Measurements from ENCODE around the gene PCDHB16.
"Not testable (repeated sequence)": the region's sequence is repeated elsewhere in the genome, so short reads cannot be mapped to it uniquely, and the experiment has no call there.

The PCDHB16 gene

DNA sequence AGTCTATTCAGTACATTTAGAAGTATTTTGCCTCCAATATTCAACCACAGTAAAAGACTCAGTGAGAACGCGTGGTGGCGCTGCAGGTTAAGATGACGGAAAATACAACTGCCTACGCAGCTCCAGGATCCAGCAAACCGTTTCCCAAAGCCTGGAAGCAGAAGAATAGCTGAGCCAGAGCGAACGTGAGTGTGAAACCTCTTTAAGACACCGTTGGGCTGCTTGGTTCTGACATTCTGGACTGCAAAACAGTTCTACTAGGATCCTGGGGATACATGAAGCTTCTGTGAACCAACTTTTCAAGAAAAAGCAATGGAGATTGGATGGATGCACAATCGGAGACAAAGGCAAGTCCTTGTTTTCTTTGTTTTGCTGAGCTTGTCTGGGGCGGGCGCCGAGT is at the start of gene PCDHB16:
TSS of gene PCDHB16 (plus strand) at position 140 of the 400 bp plus-strand sequence. CDS start at position 313, 173 bp downstream.
- in situ Hi-C loops (cut with HindIII; ENCODE audit: low sequenced_read_pairs), result no loop called here
- TF ChIP-seq CTCF (IDR thresholded peaks at IDR 0.05; ENCODE audit: low read depth, low read length), result no peak
- no peak for DNase-seq (ENCODE audit: low read depth, low spot score)
- H3K4me3 ChIP-seq (ENCODE audit: low read depth, low read length), result no peak within 1 kb of the TSS

- H3K4me3 ChIP-seq (ENCODE audit: low read depth, low read length), result peak within 1 kb of the TSS; percentile 35
- TF ChIP-seq CTCF (IDR thresholded peaks at IDR 0.05; ENCODE audit: low read depth, low read length), result no peak
- in situ Hi-C loops (cut with HindIII; ENCODE audit: low sequenced_read_pairs), result no loop called here
- DNase-seq (ENCODE audit: low read depth, low spot score), result peak; percentile 5
These were observed 47.0 kb upstream of the PCDHB16 start, which contains the start of gene PCDHB5 for GRCh38 chr5:141135030-141135717. Gene PCDHB5, plus strand, starts transcription at chr5:141135206. Its CDS starts 229 bp downstream, at chr5:141135435.

DNA sequence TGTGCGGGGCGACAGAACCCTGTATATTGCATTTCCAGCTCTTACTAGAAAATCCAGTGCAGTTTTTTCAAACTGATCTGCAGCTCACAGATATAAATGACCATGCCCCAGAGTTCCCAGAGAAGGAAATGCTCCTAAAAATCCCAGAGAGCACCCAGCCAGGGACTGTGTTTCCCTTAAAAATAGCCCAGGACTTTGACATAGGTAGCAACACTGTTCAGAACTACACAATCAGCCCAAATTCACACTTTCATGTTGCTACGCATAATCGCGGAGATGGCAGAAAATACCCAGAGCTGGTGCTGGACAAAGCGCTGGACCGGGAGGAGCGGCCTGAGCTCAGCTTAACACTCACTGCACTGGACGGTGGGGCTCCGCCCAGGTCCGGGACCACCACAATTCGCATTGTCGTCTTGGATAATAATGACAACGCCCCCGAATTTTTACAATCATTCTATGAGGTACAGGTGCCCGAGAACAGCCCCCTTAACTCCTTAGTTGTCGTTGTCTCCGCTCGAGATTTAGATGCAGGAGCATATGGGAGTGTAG is 46.4 kb upstream of the PCDHB16 start:
- no peak for TF ChIP-seq CTCF (IDR thresholded peaks at IDR 0.05; ENCODE audit: low read depth, low read length)
- in situ Hi-C loops (cut with HindIII; ENCODE audit: low sequenced_read_pairs), result no loop called here
- no peak for DNase-seq (ENCODE audit: low read depth, low spot score)
- no peak overlapping the region for H3K4me3 ChIP-seq (ENCODE audit: low read depth, low read length)

DNA sequence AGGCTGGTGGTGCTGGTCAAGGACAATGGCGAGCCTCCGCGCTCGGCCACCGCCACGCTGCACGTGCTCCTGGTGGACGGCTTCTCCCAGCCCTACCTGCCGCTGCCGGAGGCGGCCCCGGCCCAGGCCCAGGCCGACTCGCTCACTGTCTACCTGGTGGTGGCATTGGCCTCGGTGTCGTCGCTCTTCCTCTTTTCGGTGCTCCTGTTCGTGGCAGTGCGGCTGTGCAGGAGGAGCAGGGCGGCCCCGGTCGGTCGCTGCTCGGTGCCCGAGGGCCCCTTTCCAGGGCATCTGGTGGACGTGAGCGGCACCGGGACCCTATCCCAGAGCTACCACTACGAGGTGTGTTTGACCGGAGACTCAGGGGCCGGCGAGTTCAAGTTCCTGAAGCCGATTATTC is 44.8 kb upstream of the PCDHB16 start:
- DNase-seq (ENCODE audit: low read depth, low spot score); H3K4me3 ChIP-seq (ENCODE audit: low read depth, low read length); in situ Hi-C loops (cut with HindIII; ENCODE audit: low sequenced_read_pairs): not testable (repeated sequence)

GRCh38 chr5:141149812-141150211 is 32.4 kb upstream of the PCDHB16 start, which contains the start of gene PCDHB6:
Gene PCDHB6, plus strand, starts transcription at chr5:141150057. Its CDS starts 201 bp downstream, at chr5:141150258.
- DNase-seq (ENCODE audit: low read depth, low spot score), result no peak
- H3K4me3 ChIP-seq (ENCODE audit: low read depth, low read length), result no peak within 1 kb of the TSS
- no peak for TF ChIP-seq CTCF (IDR thresholded peaks at IDR 0.05; ENCODE audit: low read depth, low read length)
- in situ Hi-C loops (cut with HindIII; ENCODE audit: low sequenced_read_pairs), result no loop called here

GRCh38 chr5:141150224-141150992 is 31.8 kb upstream of the PCDHB16 start:
- DNase-seq (ENCODE audit: low read depth, low spot score), result no peak
- no peak overlapping the region for H3K4me3 ChIP-seq (ENCODE audit: low read depth, low read length)
- in situ Hi-C loops (cut with HindIII; ENCODE audit: low sequenced_read_pairs), result no loop called here
- TF ChIP-seq CTCF (IDR thresholded peaks at IDR 0.05; ENCODE audit: low read depth, low read length), result no peak

- no peak for DNase-seq (ENCODE audit: low read depth, low spot score)
- H3K4me3 ChIP-seq (ENCODE audit: low read depth, low read length), result no peak overlapping the region
- TF ChIP-seq CTCF (IDR thresholded peaks at IDR 0.05; ENCODE audit: low read depth, low read length), result no peak
- in situ Hi-C loops (cut with HindIII; ENCODE audit: low sequenced_read_pairs), result no loop called here
These were observed 31.2 kb upstream of the PCDHB16 start for GRCh38 chr5:141150993-141151325.

DNA sequence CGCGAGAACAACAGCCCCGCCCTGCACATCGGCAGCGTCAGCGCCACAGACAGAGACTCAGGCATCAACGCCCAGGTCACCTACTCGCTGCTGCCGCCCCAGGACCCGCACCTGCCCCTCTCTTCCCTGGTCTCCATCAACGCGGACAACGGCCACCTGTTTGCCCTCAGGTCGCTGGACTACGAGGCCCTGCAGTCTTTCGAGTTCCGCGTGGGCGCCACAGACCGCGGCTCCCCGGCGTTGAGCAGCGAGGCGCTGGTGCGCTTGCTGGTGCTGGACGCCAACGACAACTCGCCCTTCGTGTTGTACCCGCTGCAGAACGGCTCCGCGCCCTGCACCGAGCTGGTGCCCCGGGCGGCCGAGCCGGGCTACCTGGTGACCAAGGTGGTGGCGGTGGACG is 30.6 kb upstream of the PCDHB16 start:
- in situ Hi-C loops (cut with HindIII; ENCODE audit: low sequenced_read_pairs), result not testable (repeated sequence)

DNA sequence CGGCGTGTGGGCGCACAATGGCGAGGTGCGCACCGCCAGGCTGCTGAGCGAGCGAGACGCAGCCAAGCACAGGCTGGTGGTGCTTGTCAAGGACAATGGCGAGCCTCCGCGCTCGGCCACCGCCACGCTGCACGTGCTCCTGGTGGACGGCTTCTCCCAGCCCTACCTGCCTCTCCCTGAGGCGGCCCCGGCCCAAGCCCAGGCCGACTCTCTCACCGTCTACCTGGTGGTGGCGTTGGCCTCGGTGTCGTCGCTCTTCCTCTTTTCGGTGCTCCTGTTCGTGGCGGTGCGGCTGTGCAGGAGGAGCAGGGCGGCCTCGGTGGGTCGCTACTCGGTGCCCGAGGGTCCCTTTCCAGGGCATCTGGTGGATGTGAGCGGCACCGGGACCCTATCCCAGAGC is 30.1 kb upstream of the PCDHB16 start:
- DNase-seq (ENCODE audit: low read depth, low spot score); in situ Hi-C loops (cut with HindIII; ENCODE audit: low sequenced_read_pairs); H3K4me3 ChIP-seq (ENCODE audit: low read depth, low read length): not testable (repeated sequence)

More for the DNA sequence above, 30.6 kb upstream of the PCDHB16 start:
- not testable (repeated sequence) for DNase-seq (ENCODE audit: low read depth, low spot score); H3K4me3 ChIP-seq (ENCODE audit: low read depth, low read length)
